HG02759 (cell line): ENCODE measurements around the gene PAH.
"Not testable (repeated sequence)": the region's sequence is repeated elsewhere in the genome, so short reads cannot be mapped to it uniquely, and the experiment has no call there.

Experiments used
- ATAC-seq: cut with Tn5 transposase; IDR thresholded peaks from one replicate; pipeline ENCODE4 v1.9.1; 2021; ENCODE audit warnings: mild to moderate bottlenecking, moderate library complexity; ENCODE audit not compliant: unreplicated experiment

The PAH gene

GRCh38 chr12:102833687-102834441, 83.2 kb downstream of the PAH start:
- ATAC-seq: no peak

- not testable (repeated sequence) for ATAC-seq
These were observed 84.2 kb downstream of the PAH start for GRCh38 chr12:102832826-102833225.

- no peak for ATAC-seq
These were observed 92.7 kb downstream of the PAH start for GRCh38 chr12:102824218-102824835.

- ATAC-seq: no peak
These were observed 95.9 kb downstream of the PAH start for GRCh38 chr12:102821149-102821548.

GRCh38 chr12:102816816-102817434, 100.1 kb downstream of the PAH start:
- ATAC-seq: no peak

GRCh38 chr12:102814691-102815367, 102.2 kb downstream of the PAH start:
- ATAC-seq: no peak

GRCh38 chr12:102812344-102812743, 104.7 kb downstream of the PAH start:
- ATAC-seq: no peak

- no peak for ATAC-seq
These were observed 105.8 kb downstream of the PAH start for GRCh38 chr12:102811110-102811737.

- ATAC-seq: no peak
These were observed 108.6 kb downstream of the PAH start for GRCh38 chr12:102808412-102808811.

GRCh38 chr12:102806592-102806991, 110.5 kb downstream of the PAH start:
- no peak for ATAC-seq

- no peak for ATAC-seq
These were observed 110.9 kb downstream of the PAH start for GRCh38 chr12:102806110-102806509.

- ATAC-seq: no peak
These were observed 116.5 kb downstream of the PAH start for GRCh38 chr12:102800565-102800964.

- no peak for ATAC-seq
These were observed 117.8 kb downstream of the PAH start for GRCh38 chr12:102799229-102799628.

- no peak for ATAC-seq
These were observed 119.5 kb downstream of the PAH start for GRCh38 chr12:102797528-102797927.

GRCh38 chr12:102793921-102794320, 123.1 kb downstream of the PAH start:
- no peak for ATAC-seq
